Subcutaneous adipose tissue (tissue), 4 donors: Measurements from ENCODE around the gene TUBGCP3. TPM values are rescaled to one million over a fixed set of nuclear protein-coding genes. Genes with fewer than 3 reads are reported as not detected.

Experiments used
- CTCF ChIP-seq: fragments of 450-650 bp; IDR thresholded peaks from one replicate; pipeline ENCODE4 v1.5.1; 2016; ENCODE audit warnings: low read depth, mild to moderate bottlenecking, control low read depth, antibody characterized with exemption, moderate library complexity
- total RNA-seq, 4 donors: library from RNA; depleted of rRNA; stranded (reverse); fragments of >200 nt; gene quantifications; one replicate each; pipeline ENCODE4 v1.1.0, GENCODE V29; 2016

Gene TUBGCP3
- total RNA-seq, 4 donors from 2014 or later: 29.2 to 44.8 (median 34.8) TPM

- TF ChIP-seq CTCF: no peak
These were observed 71.7 kb downstream of the TUBGCP3 start for GRCh38 chr13:112516218-112516617.

- TF ChIP-seq CTCF: no peak
These were observed 74.2 kb downstream of the TUBGCP3 start for GRCh38 chr13:112513761-112514160.

GRCh38 chr13:112510987-112511685, 76.8 kb downstream of the TUBGCP3 start:
- TF ChIP-seq CTCF: no peak

- TF ChIP-seq CTCF: no peak
These were observed 77.8 kb downstream of the TUBGCP3 start for GRCh38 chr13:112510002-112510780.

GRCh38 chr13:112509190-112509589, 78.8 kb downstream of the TUBGCP3 start:
- TF ChIP-seq CTCF: no peak

GRCh38 chr13:112506046-112506445, 81.9 kb downstream of the TUBGCP3 start:
- no peak for TF ChIP-seq CTCF

GRCh38 chr13:112496166-112496565, 91.8 kb downstream of the TUBGCP3 start:
- no peak for TF ChIP-seq CTCF
